GM23338 (cell line): ENCODE measurements around the gene RET. TPM values are rescaled to one million over a fixed set of nuclear protein-coding genes. Genes with fewer than 3 reads are reported as not detected.

Experiments used
- ATAC-seq: fragments of 200-7000 bp; cut with Tn5 transposase; 3 replicates; pipeline ENCODE4 v1.9.1; 2020
- DNase-seq: peaks from one replicate; pipeline ENCODE4 v3.0.0-alpha.2; 2015; ENCODE audit warnings: low spot score
- H2AFZ ChIP-seq: fragments of 200-600 bp; sonication (generic); 2 replicates; pipeline ENCODE4 v1.8.0; 2016; ENCODE audit warnings: antibody characterized with exemption, mild to moderate bottlenecking, moderate library complexity
- H3F3A ChIP-seq: fragments of 200-600 bp; sonication (generic); replicated peaks from 2 replicates; pipeline ENCODE4 v1.8.0; 2017; ENCODE audit warnings: antibody characterized with exemption, mixed run types, low read depth
- H3K27ac ChIP-seq: fragments of 200-600 bp; sonication (generic); 2 replicates; pipeline ENCODE4 v1.6.1; 2016; ENCODE audit warnings: low read depth
- H3K27me3 ChIP-seq: fragments of 200-600 bp; sonication (generic); 2 replicates; pipeline ENCODE4 v1.8.0; 2016; ENCODE audit warnings: mild to moderate bottlenecking, mixed run types, moderate library complexity; ENCODE audit not compliant: insufficient read depth
- H3K36me3 ChIP-seq: fragments of 200-600 bp; sonication (generic); 2 replicates; pipeline ENCODE4 v1.8.0; 2016; ENCODE audit warnings: mild to moderate bottlenecking; ENCODE audit not compliant: insufficient read depth
- H3K4me1 ChIP-seq: fragments of 200-600 bp; sonication (generic); 2 replicates; pipeline ENCODE4 v1.8.0; 2016; ENCODE audit warnings: mild to moderate bottlenecking, moderate library complexity; ENCODE audit not compliant: insufficient read depth
- H3K4me2 ChIP-seq: fragments of 200-600 bp; sonication (generic); 2 replicates; pipeline ENCODE4 v1.7.1; 2017; ENCODE audit warnings: mixed run types
- H3K4me3 ChIP-seq: fragments of 200-600 bp; sonication (generic); 2 replicates; pipeline ENCODE4 v1.6.1; 2016; ENCODE audit warnings: mixed run types
- H3K79me2 ChIP-seq: fragments of 200-600 bp; sonication (generic); replicated peaks from 2 replicates; pipeline ENCODE4 v1.8.0; 2017; ENCODE audit warnings: mild to moderate bottlenecking; ENCODE audit not compliant: insufficient read depth
- H3K9me2 ChIP-seq: fragments of 200-600 bp; sonication (generic); 2 replicates; pipeline ENCODE4 v1.8.0; 2017; ENCODE audit not compliant: insufficient read depth
- H4K20me1 ChIP-seq: fragments of 200-600 bp; sonication (generic); replicated peaks from 2 replicates; pipeline ENCODE4 v1.8.0; 2017; ENCODE audit warnings: mild to moderate bottlenecking; ENCODE audit not compliant: insufficient read depth
- H3K27ac Mint-ChIP-seq: 2 replicates; pipeline ENCODE4 v1.8.0; 2020; ENCODE audit warnings: inconsistent platforms, mild to moderate bottlenecking, moderate library complexity, mixed read lengths
- H3K27me3 Mint-ChIP-seq: 3 replicates; pipeline ENCODE4 v1.8.0; 2022; ENCODE audit warnings: low read depth, mild to moderate bottlenecking, moderate library complexity, mixed read lengths, inconsistent platforms; ENCODE audit not compliant: insufficient read depth, poor library complexity
- H3K36me3 Mint-ChIP-seq: 3 replicates; pipeline ENCODE4 v1.8.0; 2021; ENCODE audit warnings: low read depth, mild to moderate bottlenecking, inconsistent platforms, moderate library complexity, mixed read lengths
- H3K4me1 Mint-ChIP-seq: 3 replicates; pipeline ENCODE4 v1.8.0; 2020; ENCODE audit warnings: mild to moderate bottlenecking, inconsistent platforms, mixed read lengths
- H3K4me3 Mint-ChIP-seq: 3 replicates; pipeline ENCODE4 v1.8.0; 2021; ENCODE audit warnings: moderate library complexity, mild to moderate bottlenecking, inconsistent platforms, mixed read lengths
- H3K9me3 Mint-ChIP-seq: 3 replicates; pipeline ENCODE4 v1.8.0; 2020; ENCODE audit warnings: moderate library complexity, mild to moderate bottlenecking, inconsistent platforms, mixed read lengths
- CREB1 ChIP-seq: fragments of 250-450 bp; sonication (Bioruptor Pico); IDR thresholded peaks from 2 replicates; pipeline ENCODE4 v1.5.0; 2020; ENCODE audit warnings: low read depth, mild to moderate bottlenecking, moderate library complexity
- CTCF ChIP-seq, 2 experiments: fragments of 200-600 bp in 1 of 2; sonication (generic) in 1 of 2; conservative IDR thresholded peaks; 2 replicates each; pipeline versions ENCODE4 v1.5.1 to v1.6.1; 2016 to 2017; ENCODE audit warnings: antibody characterized with exemption in 2 of 2, low read depth in 2 of 2, mild to moderate bottlenecking in 2 of 2, moderate library complexity in 1 of 2
- ETS1 ChIP-seq: IDR thresholded peaks from 2 replicates; pipeline ENCODE4 v1.6.1; 2016; ENCODE audit warnings: antibody characterized with exemption
- EZH2 ChIP-seq: fragments of 200-600 bp; sonication (generic); IDR thresholded peaks from one replicate; pipeline ENCODE4 v1.8.0; 2017; ENCODE audit warnings: antibody characterized with exemption, mild to moderate bottlenecking, low read depth; ENCODE audit not compliant: unreplicated experiment
- EZH2phosphoT487 ChIP-seq: fragments of 200-600 bp; sonication (generic); IDR thresholded peaks from one replicate; pipeline ENCODE4 v1.8.1; 2018; ENCODE audit warnings: antibody characterized with exemption; ENCODE audit not compliant: unreplicated experiment
- JUNB ChIP-seq: IDR thresholded peaks from one replicate; pipeline ENCODE4 v1.6.1; 2016; ENCODE audit warnings: antibody characterized with exemption; ENCODE audit not compliant: unreplicated experiment
- NANOG ChIP-seq: IDR thresholded peaks from 2 replicates; pipeline ENCODE4 v1.6.1; 2016; ENCODE audit warnings: antibody characterized with exemption, borderline replicate concordance
- POLR2AphosphoS5 ChIP-seq: IDR thresholded peaks from 2 replicates; pipeline ENCODE4 v1.6.1; 2016; ENCODE audit warnings: antibody characterized with exemption, low read depth
- REST ChIP-seq: IDR thresholded peaks from one replicate; pipeline ENCODE4 v1.6.1; 2018; ENCODE audit warnings: antibody characterized with exemption; ENCODE audit not compliant: unreplicated experiment
- STAT1 ChIP-seq: IDR thresholded peaks from one replicate; pipeline ENCODE4 v1.6.1; 2016; ENCODE audit warnings: antibody characterized with exemption; ENCODE audit not compliant: unreplicated experiment
- ZNF114 ChIP-seq: fragments of 250-450 bp; sonication (Bioruptor Pico); IDR thresholded peaks from 2 replicates; pipeline ENCODE4 v1.5.0; 2020; ENCODE audit warnings: mild to moderate bottlenecking, moderate library complexity
- ZNF331 ChIP-seq: fragments of 250-450 bp; sonication (Bioruptor Pico); IDR thresholded peaks from 2 replicates; pipeline ENCODE4 v1.5.0; 2020; ENCODE audit warnings: low read depth, mild to moderate bottlenecking, moderate library complexity
- ZNF462 ChIP-seq: fragments of 250-450 bp; sonication (Bioruptor Pico); IDR thresholded peaks from 2 replicates; pipeline ENCODE4 v1.5.0; 2020; ENCODE audit warnings: mild to moderate bottlenecking, moderate library complexity
- polyA plus RNA-seq: library from polyadenylated mRNA; unstranded; fragments of >200 nt; fragmentation: Nextera tagmentation; extraction: Ambion mirVana; gene quantifications from 2 replicates; pipeline ENCODE4 v1.2.1, GENCODE V29; 2016
- total RNA-seq: library from RNA; depleted of rRNA; stranded (reverse); fragments of >200 nt; shearing (Covaris generic); gene quantifications from 2 replicates; pipeline ENCODE4 v1.2.3, GENCODE V29; 2014

The RET gene
- total and polyA plus RNA-seq, 2 experiments from 2014 or later: 5.5 to 9.8 TPM

- H3K27me3 Mint-ChIP-seq: peaks cover 12% of the 10 kb centered on the region
- H4K20me1 ChIP-seq: no peaks in the 10 kb centered on the region
- no peak for DNase-seq
- no peaks in the 10 kb centered on the region for H3F3A ChIP-seq
- H3K4me1 Mint-ChIP-seq: peaks cover 16% of the 10 kb centered on the region
- no peaks in the 10 kb centered on the region for H3K36me3 ChIP-seq
- no peak for ATAC-seq
- H3K9me2 ChIP-seq: no peaks in the 10 kb centered on the region
- H3K9me3 Mint-ChIP-seq: no peaks in the 10 kb centered on the region; the same call in 2 of the 3 replicates
- TF ChIP-seq ZNF331 (CRISPR knock-in tag) (no peak), ZNF114 (no peak), CREB1 (CRISPR knock-in tag) (no peak), EZH2phosphoT487 (no peak), REST (no peak), ZNF462 (CRISPR knock-in tag) (no peak), CTCF (conservative IDR thresholded peaks at IDR 0.05; ENCODE audit: low read depth in 2 of 2) (no peak), NANOG (no peak), JUNB (no peak), STAT1 (no peak), ETS1 (no peak), POLR2AphosphoS5 (no peak), EZH2 (no peak)
- no peaks in the 10 kb centered on the region for H3K36me3 Mint-ChIP-seq
- H3K4me3 Mint-ChIP-seq: no peak overlapping the region
- H3K4me1 ChIP-seq: peaks cover 3% of the 10 kb centered on the region
- no peak overlapping the region for H2AFZ ChIP-seq
- H3K4me2 ChIP-seq: no peak overlapping the region
- no peak overlapping the region for H3K4me3 ChIP-seq
- no peak overlapping the region for H3K27ac ChIP-seq
- no peaks in the 10 kb centered on the region for H3K79me2 ChIP-seq
- no peak overlapping the region for H3K27ac Mint-ChIP-seq
- H3K27me3 ChIP-seq: no peaks in the 10 kb centered on the region
Observed at GRCh38 chr10:43041422-43042342, 35.2 kb upstream of the RET start.
